ENCODE data around the gene ARHGAP10.
"Not testable (repeated sequence)": the region's sequence is repeated elsewhere in the genome, so short reads cannot be mapped to it uniquely, and the experiment has no call there.

ARHGAP10 gene

DNA sequence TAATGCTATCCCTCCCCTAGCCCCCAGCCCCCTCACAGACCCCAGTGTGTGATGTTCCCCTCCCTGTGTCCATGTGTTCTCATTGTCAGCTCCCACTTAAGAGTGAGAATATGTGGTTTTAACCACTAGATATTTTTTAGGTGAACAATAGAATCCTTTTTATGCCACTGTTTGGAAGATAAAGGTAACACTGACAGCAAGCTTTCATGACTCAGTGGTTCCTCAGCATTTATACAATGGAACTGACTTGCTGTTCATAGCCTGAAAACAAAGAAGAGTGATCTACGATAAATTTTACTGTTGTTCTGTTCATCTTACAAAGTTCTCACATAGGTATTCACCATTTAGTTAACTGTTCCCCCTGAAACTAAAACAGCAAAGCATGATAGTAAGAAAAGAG lies 147.8 kb downstream of the ARHGAP10 start:
- H3K4me3 ChIP-seq (ENCODE audit: low read depth, low read length) = no peak overlapping the region
- TF ChIP-seq, protein P1, sequence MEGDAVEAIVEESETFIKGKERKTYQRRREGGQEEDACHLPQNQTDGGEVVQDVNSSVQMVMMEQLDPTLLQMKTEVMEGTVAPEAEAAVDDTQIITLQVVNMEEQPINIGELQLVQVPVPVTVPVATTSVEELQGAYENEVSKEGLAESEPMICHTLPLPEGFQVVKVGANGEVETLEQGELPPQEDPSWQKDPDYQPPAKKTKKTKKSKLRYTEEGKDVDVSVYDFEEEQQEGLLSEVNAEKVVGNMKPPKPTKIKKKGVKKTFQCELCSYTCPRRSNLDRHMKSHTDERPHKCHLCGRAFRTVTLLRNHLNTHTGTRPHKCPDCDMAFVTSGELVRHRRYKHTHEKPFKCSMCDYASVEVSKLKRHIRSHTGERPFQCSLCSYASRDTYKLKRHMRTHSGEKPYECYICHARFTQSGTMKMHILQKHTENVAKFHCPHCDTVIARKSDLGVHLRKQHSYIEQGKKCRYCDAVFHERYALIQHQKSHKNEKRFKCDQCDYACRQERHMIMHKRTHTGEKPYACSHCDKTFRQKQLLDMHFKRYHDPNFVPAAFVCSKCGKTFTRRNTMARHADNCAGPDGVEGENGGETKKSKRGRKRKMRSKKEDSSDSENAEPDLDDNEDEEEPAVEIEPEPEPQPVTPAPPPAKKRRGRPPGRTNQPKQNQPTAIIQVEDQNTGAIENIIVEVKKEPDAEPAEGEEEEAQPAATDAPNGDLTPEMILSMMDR (IDR thresholded peaks at IDR 0.05; ENCODE audit: low read depth, low read length) = no peak
- DNase-seq (ENCODE audit: low read depth, low spot score) = peak; percentile 20
- in situ Hi-C loops (cut with HindIII; ENCODE audit: low sequenced_read_pairs) = no loop called here

DNA sequence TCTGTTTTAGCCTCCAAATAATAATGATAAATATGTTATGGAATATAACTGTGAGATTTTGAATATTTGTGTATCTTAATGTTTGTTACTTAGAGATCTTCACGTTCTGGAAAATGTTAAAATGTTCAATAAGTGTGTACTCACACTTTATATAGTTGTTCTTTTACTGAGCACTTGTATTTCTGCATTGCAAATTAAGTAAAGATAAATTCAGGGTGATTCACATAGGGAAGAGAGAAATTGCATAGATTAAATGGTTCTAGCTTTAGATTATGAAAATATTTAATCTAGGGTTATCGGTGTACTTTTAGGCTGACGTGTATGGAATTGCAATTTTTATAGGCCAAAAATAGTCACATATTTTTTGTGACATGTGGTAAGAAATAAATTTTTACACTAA lies 148.6 kb downstream of the ARHGAP10 start:
- in situ Hi-C loops (cut with HindIII; ENCODE audit: low sequenced_read_pairs) = no loop called here
- no peak overlapping the region for H3K4me3 ChIP-seq (ENCODE audit: low read depth, low read length)
- TF ChIP-seq, protein P1 (IDR thresholded peaks at IDR 0.05; ENCODE audit: low read depth, low read length) = no peak
- DNase-seq (ENCODE audit: low read depth, low spot score) = no peak

DNA sequence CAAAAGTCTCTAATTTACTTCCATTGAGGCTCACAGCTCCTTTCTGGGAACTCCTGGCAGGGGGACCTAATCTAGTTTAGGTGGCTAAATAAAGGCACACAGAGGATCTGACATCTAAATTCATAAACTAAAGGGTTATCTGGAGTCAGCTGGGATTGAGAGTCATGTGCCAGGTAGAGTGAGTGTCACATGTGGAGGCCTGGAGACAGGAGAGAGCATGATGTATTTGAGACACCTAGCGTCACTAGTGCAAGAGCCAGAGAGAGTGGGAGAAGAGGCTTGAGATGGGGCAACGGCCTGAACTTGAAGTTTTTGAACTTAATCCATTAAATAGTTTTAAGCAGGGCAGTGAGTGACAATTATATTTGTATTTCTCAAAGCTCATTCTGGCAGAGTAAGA lies 152.6 kb downstream of the ARHGAP10 start:
- no peak overlapping the region for H3K4me3 ChIP-seq (ENCODE audit: low read depth, low read length)
- in situ Hi-C loops (cut with HindIII; ENCODE audit: low sequenced_read_pairs) = no loop called here
- DNase-seq (ENCODE audit: low read depth, low spot score) = no peak
- TF ChIP-seq, protein P1 (IDR thresholded peaks at IDR 0.05; ENCODE audit: low read depth, low read length) = no peak

DNA sequence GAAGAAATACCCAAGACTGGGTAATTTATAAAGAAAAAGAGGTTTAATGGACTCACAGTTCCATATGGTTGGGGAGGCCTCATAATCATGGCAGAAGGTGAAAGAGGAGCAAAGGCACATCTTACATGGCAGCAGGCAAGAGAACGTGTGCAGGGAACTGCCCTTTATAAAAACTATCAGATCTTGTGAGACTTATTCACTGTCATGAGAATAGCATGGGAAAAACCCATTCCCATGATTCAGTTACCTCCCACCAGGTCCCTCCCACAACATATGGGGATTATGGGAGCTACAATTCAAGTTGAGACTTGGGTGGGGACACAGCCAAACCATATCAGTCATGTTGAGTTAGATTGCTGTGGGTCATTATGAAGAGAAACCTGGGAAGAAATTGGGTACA lies 153.3 kb downstream of the ARHGAP10 start:
- H3K4me3 ChIP-seq (ENCODE audit: low read depth, low read length); in situ Hi-C loops (cut with HindIII; ENCODE audit: low sequenced_read_pairs): not testable (repeated sequence)

DNA sequence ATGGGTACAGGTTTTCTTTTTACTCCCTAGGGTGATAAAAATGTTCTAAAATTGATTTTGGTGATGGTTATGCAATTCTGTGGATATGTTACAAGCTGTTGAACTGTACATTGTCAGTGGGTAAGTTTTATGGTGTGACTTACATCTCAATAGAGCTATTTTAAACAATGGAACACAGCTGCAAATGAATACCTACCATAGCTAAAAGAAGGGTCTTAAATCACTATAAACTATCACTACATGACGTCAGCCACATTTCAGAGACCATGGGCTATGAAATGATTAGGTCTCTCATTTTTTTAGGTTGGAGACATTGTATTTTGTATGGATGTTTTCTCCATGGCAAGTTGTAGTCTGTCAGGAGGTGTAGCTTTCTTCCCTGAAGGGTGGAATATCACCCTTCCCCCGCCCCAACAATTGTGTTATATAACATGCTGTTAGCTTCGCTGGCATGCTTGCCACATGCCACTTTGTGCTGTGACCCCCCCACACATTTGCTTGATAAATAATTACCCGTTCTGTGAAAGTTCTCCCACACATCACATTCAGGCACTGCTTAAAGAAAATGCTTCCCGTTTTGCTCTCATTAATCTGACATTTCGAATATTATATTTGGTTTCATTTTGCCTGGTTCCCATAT lies 159.7 kb downstream of the ARHGAP10 start:
- TF ChIP-seq, protein P1 (IDR thresholded peaks at IDR 0.05; ENCODE audit: low read depth, low read length) = no peak
- in situ Hi-C loops (cut with HindIII; ENCODE audit: low sequenced_read_pairs) = no loop called here
- DNase-seq (ENCODE audit: low read depth, low spot score) = no peak

More for the DNA sequence above, 153.3 kb downstream of the ARHGAP10 start:
- DNase-seq (ENCODE audit: low read depth, low spot score) = not testable (repeated sequence)

DNA sequence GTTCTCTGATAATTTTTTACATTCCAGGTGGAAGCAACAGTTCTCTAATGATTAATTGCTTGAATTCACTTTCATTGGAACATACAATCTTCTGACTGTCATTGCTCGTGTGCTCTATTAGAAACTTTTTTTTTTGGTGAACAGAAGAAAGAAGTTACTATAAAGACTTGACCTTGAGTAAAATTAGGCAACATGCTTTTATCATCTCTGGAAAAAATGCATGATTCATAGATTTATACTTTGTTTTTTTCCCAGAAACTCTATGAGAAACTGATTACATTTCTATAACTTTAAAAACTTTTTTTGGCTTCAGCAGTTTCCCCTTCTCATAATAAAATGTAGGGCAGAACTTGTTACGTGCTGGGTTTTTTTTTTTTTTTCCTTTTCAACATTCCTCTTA lies 167.6 kb downstream of the ARHGAP10 start:
- DNase-seq (ENCODE audit: low read depth, low spot score) = no peak
- in situ Hi-C loops (cut with HindIII; ENCODE audit: low sequenced_read_pairs) = no loop called here
- TF ChIP-seq, protein P1 (IDR thresholded peaks at IDR 0.05; ENCODE audit: low read depth, low read length) = no peak
- no peak overlapping the region for H3K4me3 ChIP-seq (ENCODE audit: low read depth, low read length)

More for the DNA sequence above, 159.7 kb downstream of the ARHGAP10 start:
- no peak overlapping the region for H3K4me3 ChIP-seq (ENCODE audit: low read depth, low read length)

DNA sequence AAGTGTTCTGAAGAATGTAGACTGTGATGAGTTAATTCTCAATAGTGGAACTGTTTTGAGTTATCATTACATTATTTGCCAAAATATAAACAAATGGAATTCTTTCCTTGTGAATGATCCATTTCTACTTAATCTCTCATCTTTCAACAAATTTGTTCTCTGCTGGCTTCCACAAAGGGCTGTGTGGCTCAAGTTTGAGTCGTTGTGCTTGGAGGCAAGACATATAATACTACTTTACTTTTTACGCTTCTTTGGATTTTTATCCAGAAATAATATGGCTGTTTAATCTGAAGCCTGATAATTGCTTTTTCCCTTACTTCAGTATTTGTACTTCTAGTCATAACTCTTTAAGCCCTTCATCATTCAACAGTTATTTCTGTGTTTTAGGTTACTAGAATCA lies 169.5 kb downstream of the ARHGAP10 start:
- in situ Hi-C loops (cut with HindIII; ENCODE audit: low sequenced_read_pairs) = no loop called here
- no peak for DNase-seq (ENCODE audit: low read depth, low spot score)
- no peak overlapping the region for H3K4me3 ChIP-seq (ENCODE audit: low read depth, low read length)
- TF ChIP-seq, protein P1 (IDR thresholded peaks at IDR 0.05; ENCODE audit: low read depth, low read length) = no peak
